Heart left ventricle (tissue), 16 donors: ENCODE results near the gene PRDM16. TPM values are rescaled to one million over a fixed set of nuclear protein-coding genes. Genes with fewer than 3 reads are reported as not detected.

Experiments
- ATAC-seq, 4 donors: fragments of 200-7000 bp; cut with Tn5 transposase; one replicate each; pipeline ENCODE4 v1.9.1; 2020 to 2022; ENCODE audit warnings: moderate library complexity in 4 of 4, mild to moderate bottlenecking in 3 of 4, moderate number of reproducible peaks in 1 of 4
- DNase-seq, 5 donors: peaks; one replicate each; pipeline ENCODE4 v3.0.0-alpha.2; 2020
- H3K27ac ChIP-seq, 12 donors: fragments of 200-600 bp; sonication (generic) in 4 of 12; one replicate each; pipeline versions ENCODE4 v1.5.0 to v1.8.0; 2016 to 2022; ENCODE audit warnings: mild to moderate bottlenecking in 2 of 12
- H3K27me3 ChIP-seq, 9 donors: fragments of 200-600 bp; sonication (generic) in 2 of 9; one replicate each; pipeline versions ENCODE4 v1.5.1 to v1.8.0; 2016 to 2022; ENCODE audit warnings: mild to moderate bottlenecking in 3 of 9
- H3K36me3 ChIP-seq, 9 donors: fragments of 200-600 bp; sonication (generic) in 2 of 9; one replicate each; pipeline versions ENCODE4 v1.5.0 to v1.8.0; 2018 to 2022; ENCODE audit warnings: mild to moderate bottlenecking in 2 of 9
- H3K4me1 ChIP-seq, 12 donors: fragments of 200-600 bp; sonication (generic) in 4 of 12; one replicate each; pipeline versions ENCODE4 v1.5.0 to v1.8.0; 2016 to 2022; ENCODE audit warnings: mild to moderate bottlenecking in 3 of 12
- H3K4me3 ChIP-seq, 12 donors: fragments of 200-600 bp; sonication (generic) in 4 of 12; one replicate each; pipeline versions ENCODE4 v1.5.0 to v1.8.0; 2017 to 2022; ENCODE audit warnings: mild to moderate bottlenecking in 9 of 12, moderate library complexity in 4 of 12
- H3K9me3 ChIP-seq, 12 donors: fragments of 200-600 bp; sonication (generic) in 4 of 12; one replicate each; pipeline versions ENCODE4 v1.5.0 to v1.8.0; 2016 to 2022; ENCODE audit warnings: mild to moderate bottlenecking in 1 of 12
- CTCF ChIP-seq, 12 donors: fragments of 200-600 bp; sonication (generic) in 4 of 12; IDR thresholded peaks; one replicate each; pipeline versions ENCODE4 v1.5.0 to v1.8.0; 2018 to 2022; ENCODE audit warnings: antibody characterized with exemption in 12 of 12, mild to moderate bottlenecking in 5 of 12
- POLR2A ChIP-seq, 2 donors: fragments of 450-650 bp; IDR thresholded peaks; one replicate each; pipeline ENCODE4 v1.6.1; 2017; ENCODE audit warnings: antibody characterized with exemption in 2 of 2, mild to moderate bottlenecking in 2 of 2, moderate library complexity in 2 of 2
- WGBS, 4 donors: extraction: QIAGEN DNeasy Blood & Tissue Kit in 2 of 4; methylation state at CpG; one replicate each; pipeline versions ENCODE4 v1.1.5 to v1.1.7; 2013 to 2018; 5-methylcytosine and 5-hydroxymethylcytosine counted together
- intact Hi-C, 10 donors: fragments of 100-400 bp; cut with DNase I; formaldehyde crosslinking; loops; one replicate each; pipeline versions ENCODE4 v1.11.1 to v1.14.2; 2022
- polyA plus RNA-seq, 2 donors: library from polyadenylated mRNA; stranded (reverse); fragments of 200-250 nt; gene quantifications; one replicate each; pipeline ENCODE4 v1.2.3, GENCODE V29; 2013
- total RNA-seq, 9 donors: library from RNA; depleted of rRNA in 2 of 9; stranded (reverse); fragments of >200 nt in 2 of 9; fragmentation: NEBNext Ultra II Directional in 3 of 9; extraction: Animal tissue kit (Norgen Biotek cat#: 25700) in 3 of 9; gene quantifications; one replicate each; pipeline versions ENCODE4 v1.1.0 to v1.2.4, GENCODE V29; 2016 to 2023
- donor health status: ischemic (EF 13 %, LVEDD 7.1; RV severe dilation, severe dysfunction).
- donor health status: healthy with polysubstance abuse.
- donor health status: DM: no; HTN: yes; CAD: no.
- donor health status: DM: no; HTN: no; CAD: no.
- donor health status: ischemic (EF 25% LVEDD 6.9; RV normal size, moderate dysfunction).
- donor health status: ischemic (EF 25% LVEDD 5.7; RV mildly dilated, moderate dysfunction).
- donor health status: healthy.
- donor health status: DM: yes; HTN: yes; CAD: no.
- donor health status: ischemic (EF 35%, LVEDD 5.7; RV mildly dilated, moderate dysfunction).
- donor health status: nonischemic (EF 11% LVEDD 7.7; RV severe dilation, severe dysfunction).
- donor health status: DM: yes; HTN: yes; CAD: no.
- donor health status: PGD.
- donor health status: ischemic (EF 29% LVEDD 5.4; RV normal size, mild dysfunction).
- donor health status: nonischemic (EF 23%, LVEDD 6.1; RV moderate dilation, normal function).

PRDM16 gene
- total and polyA plus RNA-seq, 11 donors: 6.0 to 22.7 (median 14.0) TPM

DNA sequence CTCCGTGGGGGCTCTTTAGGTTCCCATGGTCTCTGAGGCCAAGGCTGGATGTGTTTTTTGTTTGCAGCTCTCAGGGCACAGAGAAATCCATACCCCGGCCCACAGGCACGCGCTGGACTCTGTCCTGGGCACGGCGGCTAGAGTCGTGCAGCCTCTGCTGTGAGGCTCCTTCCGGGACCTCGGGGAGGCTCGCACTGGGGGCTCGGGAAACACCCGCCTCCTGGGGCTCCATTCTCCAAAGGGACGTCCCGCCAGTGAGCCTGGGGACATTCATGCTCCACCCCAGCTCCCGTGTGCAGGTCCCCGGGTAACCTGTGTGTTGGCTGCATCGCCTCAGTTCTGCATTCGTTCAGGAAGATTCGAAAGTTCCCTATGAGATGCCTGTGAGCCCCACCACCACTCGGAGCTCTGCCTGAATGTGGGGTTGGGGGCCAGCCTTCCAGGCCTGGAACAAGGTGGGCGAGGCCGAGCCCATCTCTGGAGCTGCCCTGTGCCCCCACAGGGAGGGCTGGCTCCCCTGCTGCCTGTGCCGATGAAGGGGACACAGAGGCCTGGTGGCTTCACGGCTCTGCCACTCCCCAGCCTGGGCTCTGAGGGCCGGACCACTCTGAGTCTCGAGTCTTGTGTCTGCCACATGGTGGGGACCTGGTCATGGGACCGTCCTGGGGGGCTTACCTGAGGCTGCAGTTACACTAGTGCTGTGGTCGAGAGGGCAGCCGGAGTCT is 203.5 kb downstream of the PRDM16 start:
- TF ChIP-seq POLR2A (IDR thresholded peaks at IDR 0.05) (no peak), CTCF (IDR thresholded peaks at IDR 0.05) (no peak)

DNA sequence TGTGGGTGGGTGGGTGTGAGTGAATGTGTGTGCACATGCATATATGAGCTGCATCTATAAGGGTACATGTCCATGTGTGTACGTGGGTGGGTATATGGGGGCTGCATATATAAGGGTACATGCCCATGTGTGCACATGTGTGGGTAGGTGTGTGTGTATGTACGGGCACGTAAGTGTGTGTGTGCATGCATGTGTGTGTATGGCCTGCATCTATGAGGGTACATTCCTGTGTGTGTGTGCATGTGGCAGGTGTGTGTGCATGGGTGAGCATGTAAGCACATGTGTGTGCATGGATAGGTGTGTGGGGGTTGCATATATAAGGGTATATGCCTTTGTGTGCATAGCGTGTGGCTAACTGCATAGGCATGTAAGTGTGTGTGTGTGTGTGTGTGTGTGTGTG is 204.4 kb downstream of the PRDM16 start:
- intact Hi-C loops: loop anchor here in 1 of 10 donors (10.0 kb wide), 1 partner anchor 99 kb away; no protein-coding TSS in a partner anchor
- H3K36me3 ChIP-seq: no peaks in the 10 kb centered on the region
- no peaks in the 10 kb centered on the region for H3K9me3 ChIP-seq
- no peak overlapping the region for H3K4me3 ChIP-seq
- DNase-seq (no peak), ATAC-seq (no peak)
- H3K27ac ChIP-seq: no peak overlapping the region
- WGBS, 4 donors: 88 to 97% (median 92%) methylated on average over 4 of the region's 4 CpGs
- no peak for TF ChIP-seq POLR2A (IDR thresholded peaks at IDR 0.05)
- no peaks in the 10 kb centered on the region for H3K27me3 ChIP-seq
- H3K4me1 ChIP-seq: peaks cover 0 to 36% (median 6%) of the 10 kb centered on the region in 12 donors

More for the DNA sequence above, 203.5 kb downstream of the PRDM16 start:
- DNase-seq (no peak), ATAC-seq (no peak)
- H3K27ac ChIP-seq: no peak overlapping the region
- no peaks in the 10 kb centered on the region for H3K27me3 ChIP-seq
- WGBS, 4 donors: 78 to 94% (median 86%) methylated on average over 16 to 29 of the region's 29 CpGs
- intact Hi-C loops: loop anchor here in 1 of 10 donors (10.0 kb wide), 1 partner anchor 98 kb away; no protein-coding TSS in a partner anchor
- no peaks in the 10 kb centered on the region for H3K36me3 ChIP-seq
- H3K4me3 ChIP-seq: no peak overlapping the region
- H3K9me3 ChIP-seq: no peaks in the 10 kb centered on the region
- H3K4me1 ChIP-seq: peaks cover 0 to 36% (median 6%) of the 10 kb centered on the region in 12 donors

- ATAC-seq (no peak), DNase-seq (no peak)
- peaks cover 0 to 36% (median 6%) of the 10 kb centered on the region in 12 donors for H3K4me1 ChIP-seq
- no peaks in the 10 kb centered on the region for H3K9me3 ChIP-seq
- TF ChIP-seq POLR2A (IDR thresholded peaks at IDR 0.05) (no peak), CTCF (IDR thresholded peaks at IDR 0.05) (no peak)
- WGBS, 4 donors: 78 to 94% (median 84%) methylated on average over 8 to 12 of the region's 12 CpGs
- no peaks in the 10 kb centered on the region for H3K36me3 ChIP-seq
- no peak overlapping the region for H3K27ac ChIP-seq
- no peaks in the 10 kb centered on the region for H3K27me3 ChIP-seq
- H3K4me3 ChIP-seq: no peak overlapping the region
- intact Hi-C loops: loop anchor here in 1 of 10 donors (10.0 kb wide), 1 partner anchor 100 kb away; no protein-coding TSS in a partner anchor
Measured at GRCh38 chr1:3274972-3275371, 206.0 kb downstream of the PRDM16 start.

DNA sequence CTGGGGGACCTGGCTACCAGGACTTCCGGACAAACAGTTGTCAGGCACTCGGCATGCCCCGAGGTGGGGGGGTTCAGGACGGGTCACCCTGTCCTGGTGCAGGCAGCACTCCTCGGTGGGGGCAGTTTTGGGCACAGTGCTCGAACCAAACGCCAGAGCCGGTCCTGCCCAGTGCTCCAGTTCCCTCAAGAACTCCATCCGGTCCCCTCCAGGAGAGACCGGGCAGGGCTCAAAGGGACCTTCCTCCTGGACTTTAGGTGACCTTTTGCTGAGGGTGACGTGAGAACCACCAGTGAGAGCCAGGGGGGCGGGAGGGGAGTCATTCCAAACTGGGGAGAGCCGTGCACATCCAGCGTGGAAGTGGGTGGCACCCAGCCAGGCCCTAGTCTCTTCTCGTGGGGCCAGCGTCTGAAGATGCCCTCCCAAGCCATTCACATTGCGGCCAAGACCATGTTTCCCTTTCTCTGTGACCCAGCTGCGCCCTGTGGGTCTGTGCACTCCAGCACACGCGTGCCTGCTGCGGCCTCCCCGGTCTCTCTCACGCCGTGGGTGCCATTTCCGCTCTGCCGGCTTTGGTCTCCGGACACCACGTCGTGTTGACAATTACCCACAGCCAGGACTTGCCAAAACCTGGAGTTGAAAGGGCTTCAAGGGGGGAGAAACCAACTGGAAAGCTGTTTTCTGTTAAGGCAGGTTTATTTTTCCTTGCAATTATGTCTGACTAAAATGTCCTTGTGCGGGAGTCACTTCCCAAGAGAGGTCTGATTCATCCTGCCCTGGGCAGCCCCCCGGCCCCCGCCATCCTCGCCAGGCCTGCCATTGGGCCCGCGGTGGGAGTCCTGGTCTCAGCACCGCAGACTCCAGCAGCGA is 206.7 kb downstream of the PRDM16 start:
- no peaks in the 10 kb centered on the region for H3K36me3 ChIP-seq
- H3K4me3 ChIP-seq: no peak overlapping the region
- WGBS, 4 donors: 52 to 70% (median 57%) methylated on average over 30 to 37 of the region's 37 CpGs
- no peak for TF ChIP-seq POLR2A (IDR thresholded peaks at IDR 0.05)
- TF ChIP-seq CTCF (IDR thresholded peaks at IDR 0.05): no peak
- ATAC-seq (peak; percentile 32 to 72 (median 50)), DNase-seq (peak in 2 of 5 donors; percentile 54 to 57)
- H3K9me3 ChIP-seq: no peaks in the 10 kb centered on the region
- H3K27ac ChIP-seq: peak overlapping the region in 7 of 12 donors; percentile 15 to 68 (median 33)
- no peaks in the 10 kb centered on the region for H3K27me3 ChIP-seq
- H3K4me1 ChIP-seq: peaks cover 0 to 36% (median 6%) of the 10 kb centered on the region in 12 donors
- intact Hi-C loops: loop anchor here in 1 of 10 donors (10.0 kb wide), 1 partner anchor 101 kb away; no protein-coding TSS in a partner anchor
